HepG2 (cell line): Measurements from ENCODE around the gene SLC4A11. TPM values are rescaled to one million over a fixed set of nuclear protein-coding genes. Genes with fewer than 3 reads are reported as not detected.

ENCODE experiments used
- ELF4 ChIP-seq: sonication (generic); formaldehyde crosslinking; IDR thresholded peaks from 2 replicates; pipeline ENCODE4 v1.5.0; 2020; ENCODE audit warnings: missing genetic modification reagents, mild to moderate bottlenecking, moderate library complexity, borderline replicate concordance
- NRL ChIP-seq: sonication (generic); formaldehyde crosslinking; IDR thresholded peaks from 2 replicates; pipeline ENCODE4 v1.5.0; 2020; ENCODE audit warnings: missing genetic modification reagents, mild to moderate bottlenecking, moderate library complexity, borderline replicate concordance
- TEAD3 ChIP-seq: optimal IDR thresholded peaks from 2 replicates; pipeline ENCODE3; 2016; ENCODE audit warnings: borderline replicate concordance
- ZNF124 ChIP-seq: sonication (generic); formaldehyde crosslinking; IDR thresholded peaks from 2 replicates; pipeline ENCODE4 v1.4.0; 2020; ENCODE audit warnings: missing genetic modification reagents
- ZNF224 ChIP-seq: sonication (generic); formaldehyde crosslinking; IDR thresholded peaks from 2 replicates; pipeline ENCODE4 v1.5.0; 2020; ENCODE audit warnings: mild to moderate bottlenecking, missing genetic modification reagents
- ZNF331 ChIP-seq: sonication (generic); formaldehyde crosslinking; IDR thresholded peaks from 2 replicates; pipeline ENCODE4 v1.4.0; 2020; ENCODE audit warnings: missing genetic modification reagents
- ZNF572 ChIP-seq: sonication (generic); formaldehyde crosslinking; IDR thresholded peaks from 2 replicates; pipeline ENCODE4 v1.5.1; 2020; ENCODE audit warnings: mild to moderate bottlenecking, missing genetic modification reagents
- ZNF614 ChIP-seq: IDR thresholded peaks from 2 replicates; pipeline ENCODE4 v1.6.1; 2018; ENCODE audit warnings: missing biosample characterization, missing genetic modification reagents, inconsistent platforms, borderline replicate concordance
- ZNF724P ChIP-seq: sonication (generic); formaldehyde crosslinking; IDR thresholded peaks from 2 replicates; pipeline ENCODE4 v1.8.0; 2022; ENCODE audit warnings: missing genetic modification reagents, borderline replicate concordance
- ZNF891 ChIP-seq: sonication (generic); formaldehyde crosslinking; IDR thresholded peaks from 2 replicates; pipeline ENCODE4 v1.5.0; 2020; ENCODE audit warnings: mild to moderate bottlenecking, missing genetic modification reagents
- polyA plus RNA-seq, 8 experiments: library from polyadenylated mRNA; depleted of rRNA in 3 of 8; stranded (reverse) in 7 of 8; unstranded in 1 of 8; fragments of >200 nt; fragmentation: Illumina TruSeq in 4 of 8; extraction: Trizol in 4 of 8; gene quantifications; 2 replicates each; pipeline versions ENCODE4 v1.2.1 to v1.2.3, GENCODE V29; 2011 to 2016; ENCODE audit warnings: low read depth in 4 of 8, missing spikeins in 1 of 8, mixed read lengths in 1 of 8; ENCODE audit not compliant: insufficient read depth in 1 of 8
- total RNA-seq, 5 experiments: library from RNA; depleted of rRNA; stranded (reverse); fragments of >200 nt; fragmentation: Illumina TruSeq; extraction: Trizol; gene quantifications; 2 replicates each; pipeline ENCODE4 v1.2.3, GENCODE V29; 2016; ENCODE audit warnings: low read depth in 1 of 5
- TF ChIP-seq, protein P1 (sequence below): sonication (generic); formaldehyde crosslinking; IDR thresholded peaks from 2 replicates; pipeline ENCODE4 v1.5.1; 2020; ENCODE audit warnings: mild to moderate bottlenecking, missing genetic modification reagents, moderate library complexity
- TF ChIP-seq, protein P2 (sequence below): sonication (generic); formaldehyde crosslinking; IDR thresholded peaks from 2 replicates; pipeline ENCODE4 v1.4.0; 2020; ENCODE audit warnings: missing genetic modification reagents
- TF ChIP-seq, protein P3 (sequence below): sonication (generic); formaldehyde crosslinking; IDR thresholded peaks from 2 replicates; pipeline ENCODE4 v1.5.0; 2020; ENCODE audit warnings: missing genetic modification reagents, mild to moderate bottlenecking, borderline replicate concordance
- TF ChIP-seq, protein P4 (sequence below): IDR thresholded peaks from 2 replicates; pipeline ENCODE4 v1.4.0; 2020; ENCODE audit warnings: mild to moderate bottlenecking, missing genetic modification reagents
- TF ChIP-seq, protein P5 (sequence below): sonication (generic); formaldehyde crosslinking; IDR thresholded peaks from 2 replicates; pipeline ENCODE4 v1.5.0; 2020; ENCODE audit warnings: missing genetic modification reagents, mild to moderate bottlenecking, borderline replicate concordance

SLC4A11 gene
- total and polyA plus RNA-seq, 2 of the 13 experiments (the other 11 are each of a cell fraction or from before 2014, with no cell fraction given), result 3.9 to 27.0 TPM

DNA sequence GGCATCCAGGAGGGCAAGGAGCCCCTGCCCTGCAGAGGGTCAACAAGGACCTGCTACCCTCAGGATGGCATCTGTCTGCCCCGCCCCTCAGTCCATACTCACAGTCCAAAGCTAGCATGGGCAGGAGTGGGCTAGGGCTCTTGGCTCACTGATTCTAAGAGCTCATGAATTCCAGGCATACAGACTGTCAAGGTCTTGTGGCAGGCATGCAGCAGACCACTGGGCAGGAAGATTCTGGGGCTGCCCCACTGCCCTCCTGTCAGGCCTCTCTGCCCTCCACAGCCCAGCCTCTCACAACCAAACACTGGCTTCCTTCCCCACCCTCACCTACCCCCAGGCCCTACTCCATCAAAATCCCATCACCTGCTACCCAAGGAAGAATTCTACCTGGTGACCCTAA is 5.6 kb upstream of the SLC4A11 start (continued):
- TF ChIP-seq, protein P1, sequence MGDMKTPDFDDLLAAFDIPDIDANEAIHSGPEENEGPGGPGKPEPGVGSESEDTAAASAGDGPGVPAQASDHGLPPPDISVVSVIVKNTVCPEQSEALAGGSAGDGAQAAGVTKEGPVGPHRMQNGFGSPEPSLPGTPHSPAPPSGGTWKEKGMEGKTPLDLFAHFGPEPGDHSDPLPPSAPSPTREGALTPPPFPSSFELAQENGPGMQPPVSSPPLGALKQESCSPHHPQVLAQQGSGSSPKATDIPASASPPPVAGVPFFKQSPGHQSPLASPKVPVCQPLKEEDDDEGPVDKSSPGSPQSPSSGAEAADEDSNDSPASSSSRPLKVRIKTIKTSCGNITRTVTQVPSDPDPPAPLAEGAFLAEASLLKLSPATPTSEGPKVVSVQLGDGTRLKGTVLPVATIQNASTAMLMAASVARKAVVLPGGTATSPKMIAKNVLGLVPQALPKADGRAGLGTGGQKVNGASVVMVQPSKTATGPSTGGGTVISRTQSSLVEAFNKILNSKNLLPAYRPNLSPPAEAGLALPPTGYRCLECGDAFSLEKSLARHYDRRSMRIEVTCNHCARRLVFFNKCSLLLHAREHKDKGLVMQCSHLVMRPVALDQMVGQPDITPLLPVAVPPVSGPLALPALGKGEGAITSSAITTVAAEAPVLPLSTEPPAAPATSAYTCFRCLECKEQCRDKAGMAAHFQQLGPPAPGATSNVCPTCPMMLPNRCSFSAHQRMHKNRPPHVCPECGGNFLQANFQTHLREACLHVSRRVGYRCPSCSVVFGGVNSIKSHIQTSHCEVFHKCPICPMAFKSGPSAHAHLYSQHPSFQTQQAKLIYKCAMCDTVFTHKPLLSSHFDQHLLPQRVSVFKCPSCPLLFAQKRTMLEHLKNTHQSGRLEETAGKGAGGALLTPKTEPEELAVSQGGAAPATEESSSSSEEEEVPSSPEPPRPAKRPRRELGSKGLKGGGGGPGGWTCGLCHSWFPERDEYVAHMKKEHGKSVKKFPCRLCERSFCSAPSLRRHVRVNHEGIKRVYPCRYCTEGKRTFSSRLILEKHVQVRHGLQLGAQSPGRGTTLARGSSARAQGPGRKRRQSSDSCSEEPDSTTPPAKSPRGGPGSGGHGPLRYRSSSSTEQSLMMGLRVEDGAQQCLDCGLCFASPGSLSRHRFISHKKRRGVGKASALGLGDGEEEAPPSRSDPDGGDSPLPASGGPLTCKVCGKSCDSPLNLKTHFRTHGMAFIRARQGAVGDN (CRISPR knock-in tag), result peak; percentile 40
- TF ChIP-seq ZNF331 (CRISPR knock-in tag) (no peak), ZNF572 (CRISPR knock-in tag) (0 out of 2 replicates have a peak, but pooled peaks have one; percentile 22), ZNF224 (CRISPR knock-in tag) (no peak), ELF4 (CRISPR knock-in tag) (no peak), ZNF891 (peak; percentile 89; the same call in 1 of the 2 replicates), NRL (CRISPR knock-in tag) (0 out of 2 replicates have a peak, but pooled peaks have one; percentile 74), ZNF124 (CRISPR knock-in tag) (no peak), ZNF724P (CRISPR knock-in tag) (0 out of 2 replicates have a peak, but pooled peaks have one; percentile 49), TEAD3 (CRISPR knock-in tag) (peak; percentile 75), ZNF614 (CRISPR knock-in tag) (no peak)
- TF ChIP-seq, protein P2, sequence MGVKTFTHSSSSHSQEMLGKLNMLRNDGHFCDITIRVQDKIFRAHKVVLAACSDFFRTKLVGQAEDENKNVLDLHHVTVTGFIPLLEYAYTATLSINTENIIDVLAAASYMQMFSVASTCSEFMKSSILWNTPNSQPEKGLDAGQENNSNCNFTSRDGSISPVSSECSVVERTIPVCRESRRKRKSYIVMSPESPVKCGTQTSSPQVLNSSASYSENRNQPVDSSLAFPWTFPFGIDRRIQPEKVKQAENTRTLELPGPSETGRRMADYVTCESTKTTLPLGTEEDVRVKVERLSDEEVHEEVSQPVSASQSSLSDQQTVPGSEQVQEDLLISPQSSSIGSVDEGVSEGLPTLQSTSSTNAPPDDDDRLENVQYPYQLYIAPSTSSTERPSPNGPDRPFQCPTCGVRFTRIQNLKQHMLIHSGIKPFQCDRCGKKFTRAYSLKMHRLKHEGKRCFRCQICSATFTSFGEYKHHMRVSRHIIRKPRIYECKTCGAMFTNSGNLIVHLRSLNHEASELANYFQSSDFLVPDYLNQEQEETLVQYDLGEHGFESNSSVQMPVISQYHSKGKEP (CRISPR knock-in tag), result no peak
- TF ChIP-seq, protein P3, sequence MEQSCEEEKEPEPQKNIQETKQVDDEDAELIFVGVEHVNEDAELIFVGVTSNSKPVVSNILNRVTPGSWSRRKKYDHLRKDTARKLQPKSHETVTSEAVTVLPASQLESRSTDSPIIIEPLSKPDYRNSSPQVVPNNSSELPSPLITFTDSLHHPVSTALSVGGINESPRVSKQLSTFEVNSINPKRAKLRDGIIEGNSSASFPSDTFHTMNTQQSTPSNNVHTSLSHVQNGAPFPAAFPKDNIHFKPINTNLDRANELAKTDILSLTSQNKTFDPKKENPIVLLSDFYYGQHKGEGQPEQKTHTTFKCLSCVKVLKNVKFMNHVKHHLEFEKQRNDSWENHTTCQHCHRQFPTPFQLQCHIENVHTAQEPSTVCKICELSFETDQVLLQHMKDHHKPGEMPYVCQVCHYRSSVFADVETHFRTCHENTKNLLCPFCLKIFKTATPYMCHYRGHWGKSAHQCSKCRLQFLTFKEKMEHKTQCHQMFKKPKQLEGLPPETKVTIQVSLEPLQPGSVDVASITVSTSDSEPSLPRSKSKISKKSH (CRISPR knock-in tag), result 0 out of 2 replicates have a peak, but pooled peaks have one; percentile 54
- TF ChIP-seq, protein P4, sequence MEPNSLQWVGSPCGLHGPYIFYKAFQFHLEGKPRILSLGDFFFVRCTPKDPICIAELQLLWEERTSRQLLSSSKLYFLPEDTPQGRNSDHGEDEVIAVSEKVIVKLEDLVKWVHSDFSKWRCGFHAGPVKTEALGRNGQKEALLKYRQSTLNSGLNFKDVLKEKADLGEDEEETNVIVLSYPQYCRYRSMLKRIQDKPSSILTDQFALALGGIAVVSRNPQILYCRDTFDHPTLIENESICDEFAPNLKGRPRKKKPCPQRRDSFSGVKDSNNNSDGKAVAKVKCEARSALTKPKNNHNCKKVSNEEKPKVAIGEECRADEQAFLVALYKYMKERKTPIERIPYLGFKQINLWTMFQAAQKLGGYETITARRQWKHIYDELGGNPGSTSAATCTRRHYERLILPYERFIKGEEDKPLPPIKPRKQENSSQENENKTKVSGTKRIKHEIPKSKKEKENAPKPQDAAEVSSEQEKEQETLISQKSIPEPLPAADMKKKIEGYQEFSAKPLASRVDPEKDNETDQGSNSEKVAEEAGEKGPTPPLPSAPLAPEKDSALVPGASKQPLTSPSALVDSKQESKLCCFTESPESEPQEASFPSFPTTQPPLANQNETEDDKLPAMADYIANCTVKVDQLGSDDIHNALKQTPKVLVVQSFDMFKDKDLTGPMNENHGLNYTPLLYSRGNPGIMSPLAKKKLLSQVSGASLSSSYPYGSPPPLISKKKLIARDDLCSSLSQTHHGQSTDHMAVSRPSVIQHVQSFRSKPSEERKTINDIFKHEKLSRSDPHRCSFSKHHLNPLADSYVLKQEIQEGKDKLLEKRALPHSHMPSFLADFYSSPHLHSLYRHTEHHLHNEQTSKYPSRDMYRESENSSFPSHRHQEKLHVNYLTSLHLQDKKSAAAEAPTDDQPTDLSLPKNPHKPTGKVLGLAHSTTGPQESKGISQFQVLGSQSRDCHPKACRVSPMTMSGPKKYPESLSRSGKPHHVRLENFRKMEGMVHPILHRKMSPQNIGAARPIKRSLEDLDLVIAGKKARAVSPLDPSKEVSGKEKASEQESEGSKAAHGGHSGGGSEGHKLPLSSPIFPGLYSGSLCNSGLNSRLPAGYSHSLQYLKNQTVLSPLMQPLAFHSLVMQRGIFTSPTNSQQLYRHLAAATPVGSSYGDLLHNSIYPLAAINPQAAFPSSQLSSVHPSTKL, result 0 out of 2 replicates have a peak, but pooled peaks have one; percentile 6
- TF ChIP-seq, protein P5, sequence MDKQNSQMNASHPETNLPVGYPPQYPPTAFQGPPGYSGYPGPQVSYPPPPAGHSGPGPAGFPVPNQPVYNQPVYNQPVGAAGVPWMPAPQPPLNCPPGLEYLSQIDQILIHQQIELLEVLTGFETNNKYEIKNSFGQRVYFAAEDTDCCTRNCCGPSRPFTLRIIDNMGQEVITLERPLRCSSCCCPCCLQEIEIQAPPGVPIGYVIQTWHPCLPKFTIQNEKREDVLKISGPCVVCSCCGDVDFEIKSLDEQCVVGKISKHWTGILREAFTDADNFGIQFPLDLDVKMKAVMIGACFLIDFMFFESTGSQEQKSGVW, result no peak
